OCI-LY7 (cell line): Measurements from ENCODE around the gene NUBP2. TPM values are rescaled to one million over a fixed set of nuclear protein-coding genes. Genes with fewer than 3 reads are reported as not detected.

Experiments
- BruUV-seq: library from RNA; stranded (reverse); fragments of 400-500 nt; replicated peaks from 2 replicates; lab custom pipeline; 2021; lab: Mats Ljungman, UMichigan
- CTCF ChIA-PET: fragments of 300-600 bp; sonication (Branson Sonifier 250); formaldehyde crosslinking; loops from one replicate; lab custom pipeline; 2022; ENCODE audit warnings: antibody characterized with exemption; ENCODE audit not compliant: unreplicated experiment; lab: Charles Lee
- POLR2A ChIA-PET: fragments of 300-600 bp; sonication (Branson Sonifier 250); formaldehyde crosslinking; loops from one replicate; lab custom pipeline; 2022; ENCODE audit warnings: antibody characterized with exemption; lab: Charles Lee
- DNase-seq: peaks from one replicate; pipeline ENCODE4 v3.0.0-alpha.2; 2015; ENCODE audit warnings: low spot score
- H2AFZ ChIP-seq: fragments of 200-600 bp; sonication (generic), shearing (Covaris generic); 2 replicates; pipeline ENCODE4 v1.6.1; 2014; ENCODE audit warnings: mild to moderate bottlenecking, antibody characterized with exemption, low read length, moderate library complexity
- H3K27ac ChIP-seq: fragments of 200-600 bp; sonication (generic); 2 replicates; pipeline ENCODE4 v1.5.1; 2014; ENCODE audit warnings: mixed run types, low read depth, mild to moderate bottlenecking, moderate library complexity, low read length, inconsistent platforms; ENCODE audit not compliant: poor library complexity, severe bottlenecking
- H3K36me3 ChIP-seq: fragments of 200-600 bp; sonication (generic); 2 replicates; pipeline ENCODE4 v1.6.1; 2014; ENCODE audit warnings: mild to moderate bottlenecking, antibody characterized with exemption, low read length, moderate library complexity, mixed read lengths; ENCODE audit not compliant: insufficient read depth
- H3K4me1 ChIP-seq: fragments of 200-600 bp; sonication (generic); 2 replicates; pipeline ENCODE4 v1.5.1; 2014; ENCODE audit warnings: mild to moderate bottlenecking, low read length; ENCODE audit not compliant: insufficient read depth, poor library complexity, severe bottlenecking
- H3K4me2 ChIP-seq: fragments of 200-600 bp; sonication (generic); 2 replicates; pipeline ENCODE4 v1.6.1; 2014; ENCODE audit warnings: mild to moderate bottlenecking, low read length
- H3K4me3 ChIP-seq: fragments of 200-600 bp; sonication (generic); 2 replicates; pipeline ENCODE4 v1.5.1; 2014; ENCODE audit warnings: mild to moderate bottlenecking, low read depth, low read length; ENCODE audit not compliant: poor library complexity, severe bottlenecking
- H3K79me2 ChIP-seq: fragments of 200-600 bp; sonication (generic); 2 replicates; pipeline ENCODE4 v1.6.1; 2016; ENCODE audit warnings: low read depth, mild to moderate bottlenecking, low read length, moderate library complexity, mixed read lengths; ENCODE audit not compliant: insufficient read depth
- H3K9me2 ChIP-seq: fragments of 200-600 bp; sonication (generic); 2 replicates; pipeline ENCODE4 v1.6.1; 2016; ENCODE audit warnings: mild to moderate bottlenecking, low read length, mixed read lengths; ENCODE audit not compliant: insufficient read depth
- H3K9me3 ChIP-seq: fragments of 200-600 bp; sonication (generic); 2 replicates; pipeline ENCODE4 v1.6.1; 2014; ENCODE audit warnings: mild to moderate bottlenecking, mixed run types, low read length, mixed read lengths
- H4K20me1 ChIP-seq: fragments of 200-600 bp; sonication (generic); 2 replicates; pipeline ENCODE4 v1.6.1; 2014; ENCODE audit warnings: mild to moderate bottlenecking, antibody characterized with exemption, low read length, moderate library complexity, mixed read lengths; ENCODE audit not compliant: insufficient read depth
- EZH2phosphoT487 ChIP-seq: fragments of 200-600 bp; sonication (generic); IDR thresholded peaks from 2 replicates; pipeline ENCODE4 v1.6.1; 2018; ENCODE audit warnings: low read depth, borderline replicate concordance, mild to moderate bottlenecking, mixed run types, antibody characterized with exemption, low read length, moderate library complexity, mixed read lengths
- intact Hi-C: fragments of 100-400 bp; cut with micrococcal nuclease; formaldehyde crosslinking; loops from one replicate; pipeline ENCODE4 v1.10.0; 2022; ENCODE audit not compliant: unreplicated experiment
- total RNA-seq, 2 experiments: library from RNA; depleted of rRNA in 1 of 2; stranded (reverse); fragments of >200 nt in 1 of 2; shearing (Covaris generic) in 1 of 2; gene quantifications; 2 replicates each; pipeline ENCODE4 v1.2.3, GENCODE V29; 2014 to 2022
- TF ChIP-seq, protein P1 (sequence below): fragments of 200-600 bp; sonication (generic); conservative IDR thresholded peaks from 2 replicates; pipeline ENCODE4 v1.5.1; 2014; ENCODE audit warnings: mild to moderate bottlenecking, antibody characterized with exemption, low read length, moderate library complexity, mixed read lengths

Gene NUBP2
- total RNA-seq, 2 experiments from 2014 or later = 62.7 to 94.9 TPM

DNA sequence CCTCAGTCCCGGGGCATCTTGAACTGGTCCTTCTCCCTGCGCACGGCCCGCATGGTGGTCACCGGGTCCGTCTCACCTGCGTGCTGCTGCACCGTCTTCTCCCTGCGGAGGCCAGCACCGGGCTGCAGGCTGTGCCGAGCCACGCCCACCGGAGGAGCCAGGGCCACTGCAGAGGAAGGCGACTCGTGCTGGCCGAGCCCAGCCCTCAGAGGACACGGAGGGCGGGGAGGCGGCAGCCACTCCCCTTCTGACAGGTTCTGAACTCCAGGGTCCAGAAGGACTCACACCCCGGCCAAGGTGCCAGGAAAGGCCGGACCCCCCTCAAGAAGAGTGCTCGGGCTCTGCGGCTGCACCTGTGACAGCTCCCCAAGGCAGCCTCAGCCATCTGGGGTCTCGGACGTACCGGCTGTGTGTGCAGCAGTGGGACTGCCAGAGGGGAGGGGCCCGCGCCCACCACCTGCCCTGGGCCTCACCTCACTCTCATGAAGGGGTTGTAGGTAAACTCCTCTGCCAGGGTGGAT lies 26.6 kb downstream of the NUBP2 start:
- H2AFZ ChIP-seq = no peak overlapping the region
- BruUV-seq = no TSS peak
- H3K36me3 ChIP-seq = no peaks in the 10 kb centered on the region
- no peaks in the 10 kb centered on the region for H3K9me3 ChIP-seq
- TF ChIP-seq EZH2phosphoT487 = no peak
- TF ChIP-seq, protein P1, sequence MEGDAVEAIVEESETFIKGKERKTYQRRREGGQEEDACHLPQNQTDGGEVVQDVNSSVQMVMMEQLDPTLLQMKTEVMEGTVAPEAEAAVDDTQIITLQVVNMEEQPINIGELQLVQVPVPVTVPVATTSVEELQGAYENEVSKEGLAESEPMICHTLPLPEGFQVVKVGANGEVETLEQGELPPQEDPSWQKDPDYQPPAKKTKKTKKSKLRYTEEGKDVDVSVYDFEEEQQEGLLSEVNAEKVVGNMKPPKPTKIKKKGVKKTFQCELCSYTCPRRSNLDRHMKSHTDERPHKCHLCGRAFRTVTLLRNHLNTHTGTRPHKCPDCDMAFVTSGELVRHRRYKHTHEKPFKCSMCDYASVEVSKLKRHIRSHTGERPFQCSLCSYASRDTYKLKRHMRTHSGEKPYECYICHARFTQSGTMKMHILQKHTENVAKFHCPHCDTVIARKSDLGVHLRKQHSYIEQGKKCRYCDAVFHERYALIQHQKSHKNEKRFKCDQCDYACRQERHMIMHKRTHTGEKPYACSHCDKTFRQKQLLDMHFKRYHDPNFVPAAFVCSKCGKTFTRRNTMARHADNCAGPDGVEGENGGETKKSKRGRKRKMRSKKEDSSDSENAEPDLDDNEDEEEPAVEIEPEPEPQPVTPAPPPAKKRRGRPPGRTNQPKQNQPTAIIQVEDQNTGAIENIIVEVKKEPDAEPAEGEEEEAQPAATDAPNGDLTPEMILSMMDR = no peak
- no peaks in the 10 kb centered on the region for H4K20me1 ChIP-seq
- H3K9me2 ChIP-seq = no peaks in the 10 kb centered on the region
- no peaks in the 10 kb centered on the region for H3K79me2 ChIP-seq
- intact Hi-C loops = no loop called here
- no peak overlapping the region for H3K27ac ChIP-seq
- no peak overlapping the region for H3K4me3 ChIP-seq
- ChIA-PET POLR2A (no interaction called here), CTCF (no interaction called here)
- H3K4me2 ChIP-seq = no peak overlapping the region
- no peak for DNase-seq
- no peaks in the 10 kb centered on the region for H3K4me1 ChIP-seq

DNA sequence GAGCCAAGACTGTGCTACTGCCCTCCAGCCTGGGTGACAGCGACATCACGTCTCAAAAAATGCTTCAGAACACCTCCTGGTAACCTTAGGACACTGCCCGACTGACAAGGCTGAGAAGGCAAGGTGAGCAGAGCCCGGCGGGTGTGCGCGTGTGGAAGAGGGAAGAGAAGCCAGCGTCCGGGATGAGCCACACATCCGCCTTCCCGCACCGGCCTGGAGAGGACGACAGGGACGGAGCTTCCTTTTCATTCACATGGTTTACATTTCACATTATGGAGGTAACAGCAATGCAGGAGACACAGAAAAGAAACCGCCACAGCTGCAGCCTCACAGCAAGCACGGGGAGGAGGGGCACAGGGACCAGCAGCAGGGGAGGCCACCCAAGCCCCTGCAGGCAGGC lies 27.3 kb downstream of the NUBP2 start:
- Histone ChIP-seq H2AFZ (no peak overlapping the region), H3K4me1 (no peaks in the 10 kb centered on the region), H4K20me1 (no peaks in the 10 kb centered on the region), H3K79me2 (no peaks in the 10 kb centered on the region), H3K4me2 (no peak overlapping the region), H3K9me3 (no peaks in the 10 kb centered on the region), H3K27ac (no peak overlapping the region), H3K4me3 (no peak overlapping the region), H3K9me2 (no peaks in the 10 kb centered on the region), H3K36me3 (no peaks in the 10 kb centered on the region)
- intact Hi-C loops = no loop called here
- ChIA-PET POLR2A (no interaction called here), CTCF (no interaction called here)
- TF ChIP-seq, protein P1 = no peak
- TF ChIP-seq EZH2phosphoT487 = no peak
- no peak for DNase-seq
- no TSS peak for BruUV-seq

DNA sequence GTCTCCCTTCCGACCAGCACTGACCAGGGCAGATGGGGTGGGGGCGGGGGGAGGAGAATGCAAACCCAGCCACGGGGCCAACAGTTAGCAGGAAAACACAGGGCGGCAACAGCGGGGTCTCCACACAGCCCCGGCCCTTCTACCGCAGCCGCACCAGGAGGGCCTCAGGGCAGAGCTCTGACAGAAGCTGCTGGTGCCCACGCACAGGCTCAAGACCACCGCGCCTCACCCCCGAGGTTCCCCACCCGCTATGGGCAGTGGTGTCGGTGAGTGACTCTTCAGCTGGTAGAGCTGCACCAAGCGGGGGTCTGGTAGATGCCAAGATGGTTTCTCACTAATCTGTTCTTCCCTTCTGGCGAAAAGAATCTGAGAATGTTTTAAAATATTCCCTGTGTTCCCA lies 27.8 kb downstream of the NUBP2 start:
- no peak for DNase-seq
- intact Hi-C loops = no loop called here
- POLR2A ChIA-PET = no interaction called here

More for the DNA sequence above, 27.8 kb downstream of the NUBP2 start:
- no peak for TF ChIP-seq EZH2phosphoT487
- TF ChIP-seq, protein P1 = no peak
- no peaks in the 10 kb centered on the region for H3K36me3 ChIP-seq
- H3K79me2 ChIP-seq = no peaks in the 10 kb centered on the region
- CTCF ChIA-PET = no interaction called here
- no peaks in the 10 kb centered on the region for H3K9me3 ChIP-seq
- H2AFZ ChIP-seq = no peak overlapping the region
- no peaks in the 10 kb centered on the region for H3K9me2 ChIP-seq
- H3K27ac ChIP-seq = no peak overlapping the region
- H4K20me1 ChIP-seq = no peaks in the 10 kb centered on the region
- H3K4me3 ChIP-seq = no peak overlapping the region
- BruUV-seq = no TSS peak
- no peaks in the 10 kb centered on the region for H3K4me1 ChIP-seq
- H3K4me2 ChIP-seq = no peak overlapping the region
